Tibial nerve (tissue), 4 donors: ENCODE results near the gene TMEM129.

Experiments used
- CTCF ChIP-seq, 5 experiments: fragments of 200-600 bp in 3 of 5; fragments of 450-650 bp in 2 of 5; sonication (generic) in 3 of 5; IDR thresholded peaks; one replicate each; pipeline ENCODE4 v1.5.1; 2016 to 2019; ENCODE audit warnings: antibody characterized with exemption in 5 of 5, mild to moderate bottlenecking in 3 of 5, moderate library complexity in 2 of 5
- EP300 ChIP-seq, 2 donors: sonication (generic); formaldehyde crosslinking; IDR thresholded peaks; one replicate each; pipeline ENCODE4 v1.6.1; 2017; ENCODE audit warnings: antibody characterized with exemption in 2 of 2, mild to moderate bottlenecking in 1 of 2
- POLR2A ChIP-seq, 2 donors: fragments of 450-650 bp; IDR thresholded peaks; one replicate each; pipeline ENCODE4 v1.6.1; 2017; ENCODE audit warnings: antibody characterized with exemption in 2 of 2, mild to moderate bottlenecking in 2 of 2, moderate library complexity in 2 of 2

DNA sequence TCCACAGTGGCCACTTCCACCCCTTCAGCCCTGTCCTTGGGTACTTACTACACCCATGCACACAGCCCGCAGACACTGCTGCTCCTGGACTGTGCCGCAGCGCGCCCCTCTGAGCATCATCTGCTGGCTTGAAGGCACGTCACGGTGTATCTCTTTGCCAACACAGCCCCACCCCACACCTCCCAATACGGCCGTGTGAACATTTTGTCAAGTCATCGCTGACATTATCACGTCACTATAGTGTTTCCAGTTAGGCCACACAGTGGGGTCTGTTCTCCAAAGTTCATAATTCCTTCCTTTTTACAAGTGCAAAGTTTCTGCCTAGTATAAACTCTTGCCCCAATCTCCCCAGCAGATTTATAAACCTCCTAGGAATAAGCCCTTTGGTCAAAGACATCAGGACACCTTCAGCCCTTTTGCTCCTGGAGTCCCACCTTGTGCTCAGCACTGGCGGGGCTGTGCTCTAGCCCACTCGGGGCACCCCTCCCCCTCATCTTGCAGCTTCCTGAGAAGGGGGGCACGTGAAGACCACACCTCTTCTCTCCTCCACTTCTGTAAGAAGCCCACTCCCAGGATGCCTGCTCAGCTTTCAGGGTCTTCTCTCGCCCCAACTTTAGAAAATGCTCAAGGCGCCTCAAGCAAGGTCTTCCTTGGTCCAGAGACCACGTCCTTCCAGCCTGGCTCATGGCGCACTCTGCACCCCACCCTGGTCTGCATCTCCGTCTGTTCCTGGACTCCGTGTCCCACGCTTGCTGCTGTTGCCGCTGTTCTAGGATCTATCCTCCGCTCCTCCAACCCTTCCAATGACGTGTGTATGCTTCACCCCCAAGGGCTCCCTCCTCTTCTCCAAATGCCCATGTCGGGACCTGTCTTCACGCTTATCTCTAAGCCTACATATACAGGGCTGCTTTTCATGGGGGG, 44.3 kb downstream of the TMEM129 start:
- TF ChIP-seq CTCF (IDR thresholded peaks at IDR 0.05) (no peak), POLR2A (IDR thresholded peaks at IDR 0.05) (no peak), EP300 (IDR thresholded peaks at IDR 0.05) (no peak)
